HG03196 (cell line): ENCODE results near the gene EPHB4.

ENCODE experiments used
- ATAC-seq: cut with Tn5 transposase; IDR thresholded peaks from one replicate; pipeline ENCODE4 v1.9.1; 2021; ENCODE audit not compliant: unreplicated experiment

Gene EPHB4

GRCh38 chr7:100827330-100828226, at the start of gene EPHB4:
TSS of gene EPHB4 (minus strand) at chr7:100827523. CDS start at chr7:100827030, 493 bp downstream.
- no peak for ATAC-seq

- peak; percentile 35 for ATAC-seq
Observed at GRCh38 chr7:100875356-100875751, 48.0 kb upstream of the EPHB4 start.

GRCh38 chr7:100874577-100875355, 47.4 kb upstream of the EPHB4 start, which contains the start of gene SRRT:
TSS of gene SRRT (plus strand) at chr7:100875103. CDS start at chr7:100875591, 488 bp downstream.
- peak; percentile 91 for ATAC-seq

GRCh38 chr7:100874300-100874576, 46.9 kb upstream of the EPHB4 start:
- no peak for ATAC-seq

- ATAC-seq: no peak
Observed at GRCh38 chr7:100873599-100874299, 46.4 kb upstream of the EPHB4 start.

GRCh38 chr7:100867776-100868485, 40.6 kb upstream of the EPHB4 start:
- no peak for ATAC-seq

- ATAC-seq: no peak
Observed at GRCh38 chr7:100867040-100867775, 39.9 kb upstream of the EPHB4 start, which contains the start of gene TRIP6. TSS of gene TRIP6 (plus strand) at chr7:100867387. CDS start at chr7:100867498, 111 bp downstream.

GRCh38 chr7:100866729-100867039, 39.4 kb upstream of the EPHB4 start:
- no peak for ATAC-seq

- ATAC-seq: no peak
Observed at GRCh38 chr7:100865938-100866728, 38.8 kb upstream of the EPHB4 start.

- ATAC-seq: no peak
Observed at GRCh38 chr7:100865372-100865911, 38.1 kb upstream of the EPHB4 start.

- ATAC-seq: no peak
Observed at GRCh38 chr7:100864263-100864845, 37.0 kb upstream of the EPHB4 start.

GRCh38 chr7:100863406-100863950, 36.2 kb upstream of the EPHB4 start:
- no peak for ATAC-seq

- ATAC-seq: no peak
Observed at GRCh38 chr7:100861616-100861985, 34.3 kb upstream of the EPHB4 start.

GRCh38 chr7:100860702-100861615, 33.6 kb upstream of the EPHB4 start:
- no peak for ATAC-seq

GRCh38 chr7:100859856-100860255, 32.5 kb upstream of the EPHB4 start:
- no peak for ATAC-seq

GRCh38 chr7:100856871-100857282, 29.6 kb upstream of the EPHB4 start:
- no peak for ATAC-seq

- no peak for ATAC-seq
Observed at GRCh38 chr7:100855515-100855914, 28.2 kb upstream of the EPHB4 start.
